Astrocyte of the spinal cord (primary cell): ENCODE measurements around the gene SKIDA1.
"Not testable (repeated sequence)": the region's sequence is repeated elsewhere in the genome, so short reads cannot be mapped to it uniquely, and the experiment has no call there.

ENCODE experiments used
- DNase-seq: peaks from one replicate; pipeline ENCODE4 v3.0.0; 2011; ENCODE audit warnings: low read depth, low spot score
- H3K4me3 ChIP-seq: 2 replicates; pipeline ENCODE4 v1.5.1; 2011; ENCODE audit warnings: low read depth, mild to moderate bottlenecking, low read length, moderate library complexity
- CTCF ChIP-seq: IDR thresholded peaks from 2 replicates; pipeline ENCODE4 v1.5.1; 2012; ENCODE audit warnings: low read depth, mild to moderate bottlenecking, low read length, inconsistent platforms
- in situ Hi-C: cut with HindIII; loops from 2 replicates; pipeline ENCODE4 v1.10.0; 2017; ENCODE audit warnings: low sequenced_read_pairs

SKIDA1 gene

GRCh38 chr10:21525367-21526187 is at the start of gene SKIDA1:
Gene SKIDA1 (minus strand): TSS chr10:21525682. CDS start chr10:21517822, 7,860 bp downstream.
- DNase-seq: peak; percentile 95
- H3K4me3 ChIP-seq: peak within 1 kb of the TSS; percentile 63
- TF ChIP-seq CTCF: no peak
- in situ Hi-C loops: no loop called here

GRCh38 chr10:21574514-21574913 is 49.0 kb upstream of the SKIDA1 start:
- in situ Hi-C loops, DNase-seq: not testable (repeated sequence)

GRCh38 chr10:21572578-21572977 is 47.1 kb upstream of the SKIDA1 start:
- DNase-seq: peak; percentile 46
- TF ChIP-seq CTCF: no peak
- H3K4me3 ChIP-seq: no peak overlapping the region
- in situ Hi-C loops: no loop called here

More at GRCh38 chr10:21574514-21574913, 49.0 kb upstream of the SKIDA1 start:
- H3K4me3 ChIP-seq: not testable (repeated sequence)

- no peak for DNase-seq
- in situ Hi-C loops: no loop called here
- TF ChIP-seq CTCF: no peak
- H3K4me3 ChIP-seq: no peak overlapping the region
These were observed 45.5 kb upstream of the SKIDA1 start for GRCh38 chr10:21570761-21571521.

GRCh38 chr10:21558984-21559383 is 33.5 kb upstream of the SKIDA1 start:
- in situ Hi-C loops, DNase-seq: not testable (repeated sequence)

GRCh38 chr10:21556527-21556926 is 31.0 kb upstream of the SKIDA1 start:
- no peak overlapping the region for H3K4me3 ChIP-seq
- TF ChIP-seq CTCF: no peak
- no peak for DNase-seq
- in situ Hi-C loops: no loop called here

More at GRCh38 chr10:21558984-21559383, 33.5 kb upstream of the SKIDA1 start:
- not testable (repeated sequence) for H3K4me3 ChIP-seq

GRCh38 chr10:21552638-21553037 is 27.2 kb upstream of the SKIDA1 start:
- no peak overlapping the region for H3K4me3 ChIP-seq
- in situ Hi-C loops: no loop called here
- DNase-seq: no peak
- no peak for TF ChIP-seq CTCF
